ENCODE measurements around the gene GALNT9.
"Not testable (repeated sequence)": the region's sequence is repeated elsewhere in the genome, so short reads cannot be mapped to it uniquely, and the experiment has no call there.

GRCh38 chr12:132243171-132243570, 86.2 kb downstream of the GALNT9 start:
- TF ChIP-seq CTCF (IDR thresholded peaks at IDR 0.05); ZFX (IDR thresholded peaks at IDR 0.05; ENCODE audit: borderline replicate concordance): not testable (repeated sequence)

Data from 22Rv1 (cell line).